ENCODE data around the gene TMEM229B.

Gene TMEM229B

DNA sequence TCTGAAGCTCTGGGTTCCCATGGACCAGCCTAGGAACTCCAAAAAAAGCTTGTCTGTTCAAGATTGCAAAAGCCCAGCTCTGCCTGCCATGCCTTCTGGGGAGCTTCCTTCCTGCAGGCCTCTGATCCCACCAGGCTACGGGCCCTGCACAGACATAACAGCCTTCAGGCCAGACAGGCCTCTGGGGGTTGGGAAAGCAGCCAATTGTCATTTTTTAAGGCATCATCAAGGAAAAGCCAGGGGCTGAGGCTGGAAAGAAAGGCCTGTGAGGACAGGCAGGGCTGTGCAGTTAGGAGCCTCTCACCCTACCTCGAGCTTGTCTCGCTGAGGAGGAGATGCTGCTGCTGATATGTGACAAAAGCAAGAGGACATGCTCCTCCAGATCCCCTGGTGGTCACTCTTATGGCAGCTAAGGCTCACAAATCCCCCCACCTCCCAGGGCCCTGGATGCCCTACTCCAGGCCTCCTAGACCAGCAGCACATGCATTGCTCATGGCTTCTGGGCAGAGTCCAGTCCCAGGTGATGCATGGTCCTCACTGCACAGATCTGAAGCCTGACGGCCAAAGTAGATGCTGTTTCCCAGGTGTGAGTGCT lies 2.9 kb downstream of the TMEM229B start:
- DNase-seq, result no peak

GRCh38 chr14:67483579-67484285 lies 4.8 kb downstream of the TMEM229B start:
- no peak for DNase-seq

DNA sequence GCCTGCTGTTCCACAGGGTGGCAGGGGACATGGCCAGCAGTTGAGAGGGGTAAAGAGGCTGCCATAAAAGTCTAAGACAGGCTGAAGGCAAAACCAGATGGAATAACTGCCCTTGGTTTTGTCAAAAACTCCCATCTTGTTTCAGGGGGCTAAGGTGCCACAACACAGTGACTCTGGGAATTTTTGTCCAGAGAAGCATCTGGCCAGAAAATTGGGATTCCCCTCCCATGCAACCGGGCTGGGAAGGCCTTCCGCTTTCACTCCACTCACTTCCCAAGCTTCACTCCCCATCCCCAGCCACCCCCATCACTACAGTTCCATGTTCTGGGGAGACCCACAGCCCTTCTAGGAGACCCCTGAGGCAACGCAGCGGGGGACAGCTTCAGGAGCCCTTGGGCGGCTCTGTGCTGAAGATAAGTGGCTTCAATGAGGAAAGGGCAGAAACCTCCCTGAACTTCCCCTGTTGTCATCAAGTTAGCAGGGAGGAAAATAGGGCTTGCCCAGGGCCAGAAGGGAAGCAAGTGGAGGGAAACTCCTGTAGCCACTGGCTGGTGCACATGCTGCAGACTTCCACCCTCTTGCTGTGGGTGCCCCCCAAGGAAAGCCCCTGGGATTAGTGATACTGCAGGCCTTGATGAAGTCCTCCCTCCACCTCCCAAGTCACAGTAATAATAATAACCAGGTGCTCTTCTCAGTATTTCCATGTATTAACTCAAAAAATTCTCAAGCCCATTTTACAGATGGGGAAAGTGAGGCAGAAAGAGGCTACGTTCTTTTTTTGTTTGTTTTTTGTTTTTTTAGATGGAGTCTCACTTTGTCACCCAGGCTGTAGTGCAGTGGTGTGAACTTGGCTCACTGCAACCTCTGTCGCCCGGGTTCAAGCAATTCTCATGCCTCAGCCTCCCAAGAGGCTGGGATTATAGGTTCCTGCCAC lies 6.0 kb downstream of the TMEM229B start:
- DNase-seq, result no peak

DNA sequence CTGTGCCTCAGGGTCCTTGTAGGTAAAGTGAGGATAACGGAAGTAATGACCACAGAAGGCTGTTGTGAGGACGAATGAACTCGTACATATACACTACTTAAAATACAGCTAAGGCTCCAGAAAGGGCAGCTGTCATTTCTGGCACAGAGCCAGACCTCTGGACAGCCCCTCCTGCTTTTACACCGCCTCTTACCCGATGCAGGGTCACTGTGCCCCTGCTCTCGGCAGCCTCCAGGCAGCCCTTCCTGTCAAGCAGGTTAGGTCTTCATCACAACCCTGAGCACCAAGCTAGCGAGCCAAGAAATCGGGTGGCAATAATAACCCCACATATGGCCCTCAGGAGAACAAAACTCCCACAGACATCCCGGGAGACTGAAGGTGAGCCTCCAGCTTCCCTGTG lies 8.5 kb downstream of the TMEM229B start:
- peak in 1 of 2 experiments; percentile 70 for DNase-seq

DNA sequence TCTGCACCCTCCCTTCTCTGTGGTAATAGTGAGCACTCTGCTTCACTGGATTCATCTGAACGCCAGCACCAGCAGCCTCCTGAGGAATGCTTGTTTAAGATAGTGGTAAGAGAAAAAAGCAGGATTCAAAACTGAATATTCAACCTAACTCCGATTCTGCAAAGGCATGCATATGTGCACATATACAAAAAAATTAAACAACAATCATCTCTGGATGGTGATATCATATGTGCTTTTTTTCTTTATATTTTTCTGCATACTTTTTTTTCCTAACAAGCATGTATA lies 9.8 kb downstream of the TMEM229B start:
- no peak for DNase-seq

DNA sequence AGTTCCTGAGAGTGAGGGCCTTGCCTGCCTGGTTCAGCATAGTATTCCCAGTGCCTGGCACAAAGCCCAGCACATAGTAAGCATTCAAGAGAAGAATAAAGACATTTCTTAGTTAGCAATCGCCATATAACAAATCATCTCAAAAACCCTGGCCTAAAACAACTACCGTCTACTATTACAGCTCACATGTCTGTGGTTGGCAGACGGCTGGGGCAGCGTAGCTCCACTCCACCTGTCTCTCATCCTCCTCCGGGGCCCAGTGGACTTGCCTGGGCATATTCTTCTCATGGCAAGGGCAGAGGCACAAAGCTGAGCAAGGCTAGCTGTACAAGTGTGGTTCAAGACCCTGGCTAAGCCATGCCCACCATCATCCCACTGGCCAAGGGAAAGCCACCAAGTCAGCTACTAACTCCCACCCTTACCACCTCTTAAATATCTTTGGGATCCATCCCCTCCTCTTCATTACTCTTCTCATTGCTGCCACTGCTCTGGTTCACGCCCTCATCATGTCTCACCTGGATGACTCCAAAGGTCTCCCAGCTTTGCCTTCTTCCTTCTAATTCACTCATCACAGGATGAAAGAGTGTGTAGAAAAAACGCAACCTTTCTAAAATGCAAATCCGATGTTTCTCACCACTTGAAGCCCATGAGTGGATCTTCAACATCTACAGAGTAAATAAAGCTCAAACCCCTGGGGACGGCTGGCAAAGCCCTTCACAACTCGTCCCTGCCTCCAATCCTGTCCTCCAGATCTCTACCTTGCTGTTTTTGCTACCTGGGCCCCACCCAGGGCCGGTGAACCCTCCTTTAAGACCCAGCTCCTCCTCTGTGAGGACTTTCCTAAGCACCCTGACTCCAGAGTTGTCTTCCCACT lies 10.4 kb downstream of the TMEM229B start:
- DNase-seq, result peak; percentile 44 to 77

DNA sequence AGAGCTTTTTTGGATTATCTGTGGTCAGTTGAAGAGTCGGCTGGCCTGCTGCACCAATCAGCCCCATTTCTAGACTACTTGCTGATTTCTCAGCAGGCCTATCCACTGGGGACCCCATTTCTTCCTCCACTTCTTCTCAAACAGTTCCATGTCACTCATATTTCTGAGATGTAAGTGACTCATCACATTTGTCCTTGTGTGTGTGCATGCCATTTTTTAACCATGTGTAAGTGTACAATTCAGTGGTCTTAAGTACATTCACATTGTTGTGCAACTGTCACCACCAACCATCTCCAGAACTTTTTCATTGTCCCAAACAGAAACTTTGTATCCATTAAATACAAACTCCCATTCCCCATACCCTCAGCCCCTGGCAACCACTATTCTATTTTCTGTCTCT lies 14.2 kb downstream of the TMEM229B start:
- DNase-seq, result no peak

DNA sequence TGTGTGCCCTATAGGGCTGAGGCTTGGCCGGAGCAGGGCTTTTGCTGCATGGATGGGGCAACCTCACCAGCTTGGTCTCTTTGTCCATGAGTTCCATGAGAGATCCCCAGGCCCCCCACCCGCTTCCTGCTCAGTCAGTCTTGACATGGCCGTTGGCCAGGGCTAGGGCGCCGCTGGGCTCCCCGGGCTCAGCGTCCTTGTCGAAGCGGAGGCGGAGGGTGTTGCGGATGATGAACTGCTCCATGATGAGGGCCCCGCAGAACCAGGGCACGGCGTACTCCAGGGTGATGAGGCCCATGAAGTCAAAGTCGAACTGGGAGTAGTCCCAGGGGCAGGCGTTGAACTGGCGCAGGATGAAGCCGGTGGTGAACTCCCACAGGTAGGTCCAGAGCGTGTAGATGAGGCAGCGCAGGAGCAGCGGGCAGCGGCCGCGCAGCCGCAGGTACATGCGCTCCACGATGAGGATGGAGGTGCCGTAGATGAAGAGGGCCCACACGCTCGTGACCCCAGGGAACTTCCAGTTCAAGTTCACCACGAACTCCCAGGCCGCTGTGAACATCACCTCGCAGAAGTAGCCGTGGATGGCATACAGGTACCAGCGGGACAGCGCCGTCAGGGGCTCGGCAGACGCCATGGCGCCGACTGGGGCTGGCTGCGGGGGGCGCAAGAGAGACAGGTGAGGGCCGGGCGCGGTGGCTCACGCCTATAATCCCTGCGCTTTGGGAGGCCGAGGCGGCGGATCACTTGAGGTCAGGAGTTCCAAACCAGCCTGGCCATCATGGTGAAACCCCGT lies 15.0 kb downstream of the TMEM229B start:
- no peak for DNase-seq

GRCh38 chr14:67472726-67473125 lies 15.8 kb downstream of the TMEM229B start:
- DNase-seq, result no peak

DNA sequence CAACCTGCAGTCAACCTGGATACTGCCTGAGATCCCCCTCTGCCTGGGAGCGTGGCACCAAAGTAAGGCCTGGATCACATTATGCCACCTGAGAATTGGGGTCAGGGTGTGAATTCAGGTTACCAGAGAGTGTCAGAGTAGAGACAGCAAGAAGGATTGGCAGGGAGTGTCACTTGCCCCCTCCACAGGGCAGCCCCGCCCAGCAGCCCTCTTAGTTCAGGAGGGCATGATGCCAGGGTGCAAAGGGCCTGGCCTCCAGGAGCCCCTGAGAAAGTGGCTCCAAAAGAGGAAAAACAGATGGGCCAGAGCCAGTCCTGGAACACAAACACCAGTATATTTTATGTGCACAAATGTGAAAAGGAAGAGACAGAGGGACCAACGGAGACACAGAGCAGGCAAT lies 18.6 kb downstream of the TMEM229B start:
- DNase-seq, result no peak

- DNase-seq, result no peak
Observed at GRCh38 chr14:67468378-67468730, 20.2 kb downstream of the TMEM229B start.

- DNase-seq, result no peak
Observed at GRCh38 chr14:67467134-67467533, 21.4 kb downstream of the TMEM229B start.

GRCh38 chr14:67464879-67465278 lies 23.6 kb downstream of the TMEM229B start:
- no peak for DNase-seq

- DNase-seq, result no peak
Observed at GRCh38 chr14:67464377-67464776, 24.1 kb downstream of the TMEM229B start.

- DNase-seq, result no peak
Observed at GRCh38 chr14:67463900-67464299, 24.6 kb downstream of the TMEM229B start.

DNA sequence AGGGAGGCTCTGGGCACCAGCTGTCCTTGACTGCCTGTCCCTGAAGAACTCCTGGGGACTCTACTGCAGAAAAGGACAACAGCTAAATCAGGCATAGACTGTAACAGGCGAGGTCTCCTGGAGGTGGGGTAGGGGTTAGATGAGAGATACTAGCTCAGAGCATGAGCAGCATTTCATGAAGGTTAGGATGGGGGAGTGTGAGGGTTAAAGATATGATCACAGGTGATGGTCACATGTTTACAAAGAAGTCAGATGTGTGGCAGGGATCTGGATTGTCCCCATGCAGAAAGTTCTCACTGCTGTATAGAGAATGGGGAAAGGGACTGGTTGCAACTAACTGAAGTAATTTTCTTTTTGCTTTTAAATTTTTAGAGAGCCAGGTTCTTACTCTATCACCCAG lies 26.5 kb downstream of the TMEM229B start:
- no peak for DNase-seq

- DNase-seq, result no peak
Observed at GRCh38 chr14:67461341-67461985, 27.1 kb downstream of the TMEM229B start.

DNA sequence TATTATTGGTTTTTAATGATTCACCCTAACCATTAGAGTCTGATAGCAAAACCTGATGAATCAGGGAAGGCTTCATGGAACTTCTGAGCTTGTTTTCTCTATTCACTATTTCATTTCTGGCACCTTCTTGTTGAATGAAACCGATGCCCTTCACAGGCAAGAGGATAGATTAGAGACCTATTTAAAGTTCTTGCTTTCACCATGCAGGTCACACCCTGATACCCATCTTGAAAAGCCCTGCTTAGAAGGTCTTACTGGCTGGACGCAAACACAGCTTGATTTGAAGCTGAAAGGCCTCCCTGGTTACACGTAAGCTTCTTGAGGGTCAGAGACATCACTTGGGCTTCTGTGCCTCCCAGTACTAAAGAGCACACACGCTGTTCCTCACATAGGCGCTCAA lies 29.2 kb downstream of the TMEM229B start:
- DNase-seq, result no peak

DNA sequence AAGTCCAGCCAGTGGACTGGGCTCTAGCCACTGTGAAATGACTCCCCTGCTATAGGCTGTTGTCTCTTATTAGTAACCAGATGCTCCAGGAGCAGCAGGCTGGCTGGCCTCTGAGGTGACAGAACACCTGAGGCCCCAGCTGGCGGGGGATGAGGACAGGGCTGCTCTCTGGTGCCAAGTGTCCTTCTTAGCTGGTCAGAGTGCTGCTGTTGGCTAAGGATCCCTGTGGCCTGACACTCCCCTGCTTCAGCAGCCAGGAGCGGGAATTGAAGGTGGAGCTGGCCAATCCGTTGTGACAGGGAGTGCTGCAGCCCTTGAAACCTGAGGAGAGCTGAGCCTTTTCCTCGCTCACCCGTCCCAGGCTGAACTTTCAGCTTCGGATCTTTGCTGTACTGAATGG lies 30.7 kb downstream of the TMEM229B start:
- DNase-seq, result no peak

DNA sequence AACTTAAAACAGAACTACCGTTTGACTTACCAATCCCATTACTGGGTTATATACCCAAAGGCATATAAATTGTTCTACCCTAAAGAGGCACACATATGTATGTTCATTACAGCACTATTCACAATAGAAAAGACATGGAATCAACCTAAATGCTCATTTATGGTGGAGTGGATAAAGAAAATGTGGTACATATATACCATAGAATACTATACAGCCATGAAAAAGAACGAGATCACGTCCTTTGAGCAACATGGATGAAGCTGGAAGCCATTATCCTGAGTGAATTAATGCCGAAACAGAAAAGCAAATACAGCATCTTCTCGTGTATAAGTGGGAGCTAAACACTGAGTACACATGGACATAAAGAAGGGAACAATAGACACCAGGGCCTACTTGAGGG lies 31.8 kb downstream of the TMEM229B start:
- no peak for DNase-seq

DNA sequence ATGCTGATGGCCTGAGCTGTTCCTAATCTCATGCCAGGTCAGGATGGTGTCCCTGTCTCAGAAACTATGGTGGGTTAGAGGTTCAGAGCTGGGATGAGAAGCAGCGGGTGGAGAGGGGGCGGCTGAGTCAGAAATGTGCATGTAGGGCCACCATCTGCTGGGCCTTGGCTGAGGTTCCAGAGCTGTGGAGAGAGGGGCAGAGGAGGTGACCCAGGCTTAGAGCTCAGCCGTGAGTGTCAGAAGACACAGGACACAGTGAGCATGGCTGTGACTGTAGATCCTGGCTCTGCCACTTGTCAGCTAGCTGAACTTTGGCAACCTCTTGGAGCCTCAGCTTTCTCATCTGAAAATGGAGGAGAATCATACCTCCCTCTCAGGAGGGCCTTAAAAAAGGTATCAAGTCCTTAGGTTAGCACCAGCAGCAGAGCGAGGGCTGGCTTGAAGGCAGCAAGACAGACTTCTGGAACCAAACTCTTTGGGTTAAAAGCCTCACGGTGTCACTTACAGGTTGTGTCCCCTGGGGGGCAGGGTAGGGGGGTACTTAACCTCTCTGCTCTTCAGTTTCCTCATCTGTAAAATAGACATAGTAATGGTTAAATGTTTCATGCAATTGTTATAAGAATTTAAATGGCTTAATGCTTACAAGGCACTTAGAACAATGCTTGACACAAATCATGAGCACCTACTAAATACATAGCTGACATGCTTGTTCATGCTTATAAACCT lies 34.8 kb downstream of the TMEM229B start:
- DNase-seq, result no peak
